ENCODE data around the gene SHC1.

The SHC1 gene, protein sequence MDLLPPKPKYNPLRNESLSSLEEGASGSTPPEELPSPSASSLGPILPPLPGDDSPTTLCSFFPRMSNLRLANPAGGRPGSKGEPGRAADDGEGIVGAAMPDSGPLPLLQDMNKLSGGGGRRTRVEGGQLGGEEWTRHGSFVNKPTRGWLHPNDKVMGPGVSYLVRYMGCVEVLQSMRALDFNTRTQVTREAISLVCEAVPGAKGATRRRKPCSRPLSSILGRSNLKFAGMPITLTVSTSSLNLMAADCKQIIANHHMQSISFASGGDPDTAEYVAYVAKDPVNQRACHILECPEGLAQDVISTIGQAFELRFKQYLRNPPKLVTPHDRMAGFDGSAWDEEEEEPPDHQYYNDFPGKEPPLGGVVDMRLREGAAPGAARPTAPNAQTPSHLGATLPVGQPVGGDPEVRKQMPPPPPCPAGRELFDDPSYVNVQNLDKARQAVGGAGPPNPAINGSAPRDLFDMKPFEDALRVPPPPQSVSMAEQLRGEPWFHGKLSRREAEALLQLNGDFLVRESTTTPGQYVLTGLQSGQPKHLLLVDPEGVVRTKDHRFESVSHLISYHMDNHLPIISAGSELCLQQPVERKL

DNA sequence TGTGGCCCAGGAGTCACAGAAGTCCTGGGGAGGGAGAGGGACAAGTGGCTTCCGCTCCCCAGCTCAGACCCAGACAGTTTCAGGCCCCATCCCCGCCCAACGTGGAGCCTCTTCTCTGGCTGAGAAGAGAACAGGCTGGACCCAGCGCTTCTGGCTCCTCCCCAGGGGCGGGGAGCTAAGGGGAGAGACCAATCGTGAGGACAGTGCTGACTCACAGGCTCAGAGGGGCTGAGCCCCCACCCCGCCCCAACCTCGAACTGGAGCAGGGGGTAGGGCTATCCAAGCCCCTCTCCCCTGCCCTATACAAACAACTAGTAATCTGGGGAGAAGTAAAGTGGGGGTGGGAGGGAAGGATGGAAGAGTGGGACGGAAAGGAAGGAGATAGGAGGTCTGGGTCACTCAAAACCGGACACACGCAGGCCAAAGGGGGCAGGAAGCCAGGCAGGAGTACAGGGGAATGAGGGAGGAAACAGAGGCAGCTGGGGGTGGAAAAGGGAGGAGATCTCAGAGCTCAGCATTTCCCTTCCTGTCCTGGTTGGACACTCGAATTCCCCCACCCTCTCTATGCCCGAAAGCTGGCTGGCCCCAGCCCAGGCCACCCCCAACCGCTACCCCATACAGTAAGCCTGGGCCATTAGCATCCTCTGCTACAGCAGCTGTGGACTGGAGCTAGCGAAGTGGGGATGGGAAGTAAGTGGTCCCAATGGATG is at the start of gene SHC1:
TSS of gene SHC1 (minus strand) at position 117 of the 710 bp plus-strand sequence. CDS start 221 bp downstream, outside the sequence.
- in situ Hi-C loops (cut with MboI; ENCODE audit: low sequenced_read_pairs), result no loop called here

DNA sequence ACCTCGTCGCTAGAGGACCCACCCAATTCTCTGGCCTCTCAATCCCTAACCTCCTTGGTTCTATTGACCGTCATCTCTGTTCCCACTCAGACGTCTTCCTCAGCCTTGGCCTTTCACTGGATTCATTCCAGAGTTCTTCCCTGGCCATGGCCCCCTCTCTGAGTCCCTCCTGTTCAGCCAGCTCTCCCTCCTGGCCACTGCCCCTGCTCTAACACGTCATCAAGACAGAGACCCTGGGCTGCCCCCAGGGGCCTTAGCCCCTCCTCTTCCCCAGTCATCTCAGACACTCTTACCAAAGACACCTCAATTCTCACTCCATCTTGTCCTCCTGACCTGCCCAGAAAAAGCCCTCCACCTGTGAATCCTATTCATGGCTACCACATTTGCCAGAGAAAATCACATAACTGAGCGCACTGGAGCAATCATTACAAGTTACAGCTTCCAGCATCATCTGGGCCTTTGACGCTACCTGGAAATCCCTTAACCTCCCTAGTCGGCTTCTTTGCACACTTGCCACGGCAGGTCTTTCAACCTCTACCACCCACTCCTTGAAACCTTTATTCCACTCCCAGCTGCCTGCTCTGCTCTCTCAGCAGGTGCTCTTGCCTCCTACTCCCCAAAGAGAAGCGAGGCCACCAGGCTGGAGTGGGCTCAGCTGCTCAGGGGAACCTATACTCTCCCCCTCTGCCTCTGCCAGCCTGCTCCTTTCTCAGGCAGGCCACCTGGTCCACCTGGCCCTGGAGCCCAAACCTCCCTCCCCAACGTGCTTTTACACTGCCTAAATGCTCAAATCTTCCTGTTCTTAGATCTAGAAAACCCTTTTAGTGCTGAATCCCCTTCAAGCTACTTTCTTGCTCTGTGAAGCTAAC is 49.1 kb upstream of the SHC1 start:
- in situ Hi-C loops (cut with MboI; ENCODE audit: low sequenced_read_pairs), result no loop called here

DNA sequence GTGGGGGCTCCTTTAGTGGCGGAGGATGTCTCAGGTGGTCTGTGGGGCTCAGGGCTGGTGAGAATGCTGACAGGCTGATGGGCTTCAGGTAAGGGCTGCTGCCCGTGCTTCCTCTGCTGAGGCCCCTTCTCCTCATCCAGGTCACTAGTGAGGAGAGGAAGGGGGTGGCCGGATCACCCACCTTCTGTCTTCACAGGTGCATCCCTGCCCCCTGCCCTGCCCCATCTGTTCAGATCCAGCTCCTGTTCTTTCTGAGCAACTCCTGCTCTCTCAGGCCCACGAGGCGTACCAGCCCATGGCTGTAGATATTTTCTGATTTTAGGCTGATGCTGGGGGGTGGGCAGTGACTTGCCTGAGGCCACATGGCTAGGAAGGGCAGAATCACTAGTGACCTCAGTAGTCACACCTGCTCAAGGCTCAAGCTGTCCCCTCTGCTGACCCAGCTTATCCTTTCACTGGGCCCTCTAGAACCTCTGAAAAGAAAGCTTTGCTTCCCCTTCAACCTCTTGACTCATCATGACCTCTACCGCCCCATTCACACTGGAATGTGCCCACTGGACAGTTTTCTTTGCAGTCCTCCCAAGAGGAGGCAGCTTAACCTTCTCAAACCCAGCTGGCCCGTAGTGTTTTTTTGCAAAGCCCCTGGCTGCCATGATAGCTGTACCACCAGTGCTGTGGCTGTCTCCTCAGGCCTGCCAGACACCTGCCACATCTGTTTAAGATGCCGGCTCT is 48.2 kb upstream of the SHC1 start:
- in situ Hi-C loops (cut with MboI; ENCODE audit: low sequenced_read_pairs), result no loop called here

DNA sequence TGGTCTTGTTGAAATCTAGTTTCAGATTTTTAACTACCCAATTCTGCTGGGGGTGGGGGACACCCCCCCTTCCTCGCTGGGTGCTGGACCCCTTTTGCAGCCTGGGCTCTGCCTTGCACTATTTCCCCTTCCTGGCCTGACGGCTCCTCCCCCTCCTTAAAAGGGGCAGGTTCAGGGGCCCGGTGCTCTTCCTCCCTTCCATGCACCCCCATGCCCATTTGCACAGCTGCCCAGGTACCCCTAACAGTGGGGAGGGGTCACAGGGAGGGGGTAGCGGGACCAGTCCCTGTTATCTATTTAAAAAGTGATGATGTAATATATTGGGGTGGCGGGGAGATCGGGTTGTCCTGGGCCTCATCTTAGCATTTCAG is 47.4 kb upstream of the SHC1 start:
- in situ Hi-C loops (cut with MboI; ENCODE audit: low sequenced_read_pairs), result no loop called here

DNA sequence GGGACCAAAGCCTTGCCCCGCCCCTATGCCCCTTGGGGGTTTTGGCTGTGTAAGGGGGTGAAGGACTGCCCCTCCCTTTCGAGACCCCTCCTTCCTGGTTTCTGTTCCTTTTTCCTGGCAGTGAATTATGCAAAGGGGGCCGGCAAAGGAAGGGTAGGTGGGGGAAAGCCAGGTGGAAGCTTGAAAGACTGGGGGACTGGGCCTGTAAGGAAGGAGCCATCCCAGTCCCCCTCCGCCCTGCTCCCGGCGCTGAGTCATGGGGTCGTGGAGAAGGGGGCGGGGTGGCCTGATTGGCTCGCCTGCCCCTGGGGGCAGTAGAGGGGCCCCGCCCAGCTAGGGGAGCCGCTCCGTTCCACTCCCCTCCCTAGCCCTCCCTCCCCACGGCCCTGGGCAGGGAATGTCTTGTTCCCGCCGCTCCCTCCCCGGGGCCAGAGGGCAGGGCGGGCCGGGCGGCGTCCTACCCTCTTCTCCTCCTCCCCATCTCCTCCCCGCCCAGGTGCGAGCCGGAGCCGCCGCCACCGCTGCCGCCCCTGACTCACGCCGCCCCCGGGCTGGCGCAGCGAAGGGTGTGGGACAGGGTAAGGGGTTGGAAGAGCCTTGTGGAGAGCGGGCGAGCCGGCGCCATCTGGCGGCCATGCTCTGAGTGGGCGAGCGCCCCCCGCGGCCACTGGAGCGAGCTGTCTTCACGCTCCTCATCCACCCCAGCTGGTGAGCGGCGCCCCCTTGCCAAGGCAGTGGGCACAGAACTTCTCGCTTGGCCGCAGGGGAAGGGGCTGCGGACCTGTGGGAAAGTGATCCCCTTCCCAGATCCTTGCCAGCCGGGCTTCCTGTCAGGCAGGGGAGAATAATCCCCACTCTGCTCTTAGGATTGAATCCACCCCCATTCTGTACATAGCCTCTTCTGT is 46.7 kb upstream of the SHC1 start:
- in situ Hi-C loops (cut with MboI; ENCODE audit: low sequenced_read_pairs), result no loop called here

DNA sequence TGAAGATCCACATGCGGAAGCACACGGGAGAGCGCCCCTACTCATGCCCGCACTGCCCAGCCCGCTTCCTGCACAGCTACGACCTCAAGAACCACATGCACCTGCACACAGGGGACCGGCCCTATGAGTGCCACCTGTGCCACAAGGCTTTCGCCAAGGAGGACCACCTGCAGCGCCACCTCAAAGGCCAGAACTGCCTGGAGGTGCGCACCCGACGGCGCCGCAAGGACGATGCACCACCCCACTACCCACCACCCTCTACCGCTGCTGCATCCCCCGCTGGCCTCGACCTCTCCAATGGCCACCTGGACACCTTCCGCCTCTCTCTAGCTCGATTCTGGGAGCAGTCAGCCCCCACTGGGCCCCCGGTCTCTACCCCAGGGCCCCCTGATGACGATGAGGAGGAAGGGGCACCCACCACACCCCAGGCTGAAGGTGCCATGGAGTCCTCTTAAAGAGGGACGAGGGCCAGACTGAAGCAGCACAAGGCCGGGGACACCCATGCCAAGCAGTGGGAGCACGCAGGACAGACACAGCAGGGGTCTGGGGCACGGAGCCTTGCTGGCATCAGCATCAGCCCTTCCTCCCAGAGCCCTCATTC is 45.8 kb upstream of the SHC1 start:
- in situ Hi-C loops (cut with MboI; ENCODE audit: low sequenced_read_pairs), result no loop called here

DNA sequence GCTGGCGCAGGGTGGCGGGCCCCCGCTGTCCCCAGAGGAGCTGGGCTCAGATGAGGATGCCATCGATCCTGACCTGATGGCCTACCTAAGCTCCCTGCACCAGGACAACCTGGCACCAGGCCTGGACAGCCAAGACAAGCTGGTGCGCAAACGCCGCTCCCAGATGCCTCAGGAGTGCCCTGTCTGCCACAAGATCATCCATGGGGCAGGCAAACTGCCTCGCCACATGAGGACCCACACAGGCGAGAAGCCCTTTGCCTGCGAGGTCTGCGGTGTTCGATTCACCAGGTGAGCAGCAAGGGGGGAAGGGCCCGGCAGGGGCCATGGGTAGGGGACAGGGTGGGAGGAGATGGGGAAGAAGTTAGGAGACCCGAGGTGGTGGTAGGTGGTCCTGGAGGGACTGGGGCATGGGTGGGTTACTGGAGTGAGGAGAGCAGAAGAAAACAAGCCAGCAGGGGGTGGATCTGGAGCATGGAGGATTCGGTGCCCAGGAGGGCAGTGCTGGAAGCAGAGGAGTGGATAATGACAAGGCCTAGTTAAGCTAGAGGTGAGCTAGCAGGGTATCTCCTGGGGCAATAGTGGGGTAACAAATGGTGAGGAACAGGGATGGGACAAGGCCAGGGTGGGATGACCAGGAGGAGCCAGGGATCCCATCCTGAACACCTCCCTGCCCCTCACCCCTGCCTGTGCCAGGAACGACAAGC is 45.1 kb upstream of the SHC1 start:
- in situ Hi-C loops (cut with MboI; ENCODE audit: low sequenced_read_pairs), result no loop called here

DNA sequence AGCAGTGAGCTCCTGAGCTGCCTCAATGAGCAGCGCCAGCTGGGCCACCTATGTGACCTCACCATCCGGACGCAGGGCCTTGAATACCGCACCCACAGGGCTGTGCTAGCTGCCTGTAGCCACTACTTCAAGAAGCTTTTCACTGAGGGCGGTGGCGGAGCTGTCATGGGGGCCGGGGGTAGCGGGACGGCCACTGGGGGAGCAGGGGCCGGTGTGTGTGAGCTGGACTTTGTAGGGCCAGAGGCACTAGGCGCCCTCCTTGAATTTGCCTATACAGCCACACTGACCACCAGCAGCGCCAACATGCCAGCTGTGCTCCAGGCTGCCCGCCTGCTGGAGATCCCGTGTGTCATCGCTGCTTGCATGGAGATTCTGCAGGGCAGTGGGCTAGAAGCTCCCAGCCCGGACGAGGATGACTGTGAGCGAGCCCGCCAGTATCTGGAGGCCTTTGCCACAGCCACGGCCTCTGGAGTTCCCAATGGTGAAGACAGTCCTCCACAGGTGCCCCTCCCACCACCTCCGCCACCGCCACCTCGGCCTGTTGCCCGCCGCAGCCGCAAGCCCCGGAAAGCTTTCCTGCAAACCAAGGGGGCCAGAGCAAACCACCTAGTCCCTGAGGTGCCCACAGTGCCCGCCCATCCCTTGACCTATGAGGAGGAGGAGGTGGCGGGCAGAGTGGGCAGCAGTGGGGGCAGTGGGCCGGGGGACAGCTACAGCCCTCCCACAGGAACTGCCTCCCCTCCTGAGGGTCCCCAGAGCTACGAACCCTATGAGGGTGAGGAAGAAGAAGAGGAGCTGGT is 44.4 kb upstream of the SHC1 start:
- in situ Hi-C loops (cut with MboI; ENCODE audit: low sequenced_read_pairs), result no loop called here

DNA sequence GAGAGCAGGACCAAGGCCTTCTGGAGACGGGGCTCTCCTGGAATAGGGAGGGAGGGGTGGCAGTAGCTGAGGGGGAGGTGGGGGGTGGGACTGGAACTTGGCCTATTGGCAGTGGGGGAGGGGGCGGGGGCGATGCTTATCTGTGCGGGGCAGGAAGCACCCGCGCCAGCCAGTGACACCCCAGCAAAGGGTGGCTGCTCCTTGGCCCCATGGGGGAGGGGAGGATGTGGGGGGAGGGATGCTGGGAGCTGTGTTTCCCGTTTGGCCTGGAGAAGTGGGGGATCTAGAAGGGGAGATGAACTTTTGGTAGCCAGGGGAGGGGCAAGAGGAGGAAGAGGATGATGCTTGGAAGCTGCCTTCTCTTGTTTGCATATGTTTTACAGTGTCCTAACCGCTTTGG is 43.1 kb upstream of the SHC1 start:
- in situ Hi-C loops (cut with MboI; ENCODE audit: low sequenced_read_pairs), result no loop called here

DNA sequence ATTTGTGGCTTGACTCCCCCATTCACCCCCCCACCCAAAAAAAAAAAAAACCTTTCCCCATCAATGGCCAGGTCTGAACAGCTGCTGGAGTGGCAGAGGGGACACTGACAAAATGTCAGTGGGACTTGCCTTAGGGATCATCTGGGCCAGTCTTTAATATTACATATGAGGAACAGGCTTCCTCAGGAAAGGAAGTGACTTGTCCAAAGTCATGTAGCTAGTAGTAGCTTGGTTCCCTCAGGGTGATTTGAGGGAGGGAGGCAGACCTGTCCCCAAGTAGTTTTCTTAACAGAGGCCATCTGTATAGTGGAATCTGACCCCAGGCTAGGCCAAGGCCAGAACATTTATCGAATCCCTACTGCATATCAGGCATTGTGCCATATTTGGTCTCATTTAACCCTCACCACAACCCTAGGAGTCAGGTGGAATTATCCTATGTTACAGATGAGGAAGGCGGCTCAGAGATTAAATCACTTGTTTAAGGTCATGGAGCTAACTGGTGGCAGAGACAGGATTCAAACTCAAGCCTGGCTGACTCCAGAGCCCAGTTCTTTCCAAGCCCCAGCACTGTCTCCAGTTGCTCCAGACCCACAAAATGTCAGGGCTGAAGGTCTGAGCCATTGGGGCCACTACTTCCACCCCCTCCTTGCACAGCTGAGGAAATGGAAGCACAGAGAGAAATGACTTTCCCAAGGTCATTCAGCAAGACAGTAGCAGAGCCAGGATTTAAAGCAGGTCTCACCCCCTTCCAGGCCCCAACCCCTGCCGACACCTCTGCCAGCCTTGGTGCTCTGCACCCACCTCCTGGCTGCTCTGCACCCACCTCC is 42.4 kb upstream of the SHC1 start:
- in situ Hi-C loops (cut with MboI; ENCODE audit: low sequenced_read_pairs), result no loop called here

DNA sequence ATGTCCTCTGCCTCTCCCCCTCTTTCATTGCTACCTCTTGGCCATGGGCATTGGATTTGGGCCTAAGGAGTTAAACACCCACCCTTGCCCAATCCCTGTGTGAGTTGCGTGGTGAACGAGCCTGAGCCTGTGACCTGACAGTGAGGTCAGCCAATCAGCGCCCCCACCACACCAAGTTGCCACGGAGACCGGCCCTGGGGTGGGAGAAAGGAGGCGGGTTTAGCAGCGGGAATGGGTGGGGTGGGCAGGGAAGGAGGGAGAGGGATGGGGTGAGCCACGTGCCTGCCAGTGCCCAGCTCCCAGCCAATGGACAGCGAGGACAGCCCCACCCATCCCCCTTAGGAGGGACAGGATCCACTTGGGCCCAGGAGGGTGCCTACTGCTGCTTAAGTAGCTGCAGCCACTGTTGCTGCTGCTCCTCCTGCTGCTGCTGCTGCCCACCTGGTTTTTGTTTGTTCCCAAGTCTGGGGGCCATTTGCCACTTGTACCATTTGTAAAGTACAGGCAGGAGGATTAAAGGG is 41.5 kb upstream of the SHC1 start:
- in situ Hi-C loops (cut with MboI; ENCODE audit: low sequenced_read_pairs), result no loop called here

DNA sequence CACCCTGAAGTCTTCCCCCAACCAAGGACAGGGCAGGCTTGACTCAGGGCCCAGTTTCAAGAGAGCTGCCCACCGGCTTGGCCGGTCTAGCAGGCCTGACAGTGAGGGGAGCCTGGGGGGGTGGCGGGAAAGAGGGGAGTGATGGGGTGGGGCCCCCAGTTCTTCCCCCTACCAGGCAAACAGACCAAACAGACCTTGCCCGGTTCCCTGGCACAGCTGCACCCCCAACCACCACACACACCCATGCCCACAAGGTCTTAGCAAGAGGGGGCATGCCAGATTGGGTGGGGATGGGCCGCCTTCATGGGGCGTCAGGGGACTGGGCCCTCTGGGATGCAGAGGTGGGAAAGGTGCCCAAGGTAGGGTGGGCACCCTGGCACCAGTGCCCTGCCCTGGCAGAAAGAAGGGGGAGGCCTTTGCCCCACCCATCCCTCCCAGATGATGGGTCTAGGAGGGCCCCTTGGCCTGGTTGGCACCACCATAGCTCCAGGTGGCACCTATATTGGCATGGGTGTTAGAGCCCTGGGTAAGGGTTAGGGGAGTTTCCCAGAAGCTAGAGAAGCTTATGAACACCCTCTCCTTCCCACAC is 41.0 kb upstream of the SHC1 start:
- in situ Hi-C loops (cut with MboI; ENCODE audit: low sequenced_read_pairs), result no loop called here

DNA sequence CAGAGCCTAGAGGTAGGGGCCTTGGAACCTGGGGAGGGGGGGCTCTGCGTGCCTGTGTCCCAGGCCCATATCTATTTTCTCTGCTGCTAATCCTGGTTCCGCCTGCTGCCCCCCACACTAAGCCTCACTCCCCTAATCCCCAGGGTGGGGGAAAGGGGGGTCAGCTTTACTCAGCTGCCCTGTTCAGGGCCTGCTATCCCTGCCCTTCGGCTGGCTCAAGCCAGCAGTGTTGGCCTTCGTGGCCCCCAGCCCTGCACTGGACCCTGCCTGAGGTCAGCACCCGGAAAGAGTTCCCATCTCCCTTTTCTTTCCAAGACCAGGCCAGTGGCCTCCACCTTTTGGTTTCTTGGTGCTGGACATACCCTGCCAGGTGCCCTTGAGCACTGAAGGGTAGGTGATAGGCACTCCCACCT is 40.5 kb upstream of the SHC1 start:
- in situ Hi-C loops (cut with MboI; ENCODE audit: low sequenced_read_pairs), result no loop called here

DNA sequence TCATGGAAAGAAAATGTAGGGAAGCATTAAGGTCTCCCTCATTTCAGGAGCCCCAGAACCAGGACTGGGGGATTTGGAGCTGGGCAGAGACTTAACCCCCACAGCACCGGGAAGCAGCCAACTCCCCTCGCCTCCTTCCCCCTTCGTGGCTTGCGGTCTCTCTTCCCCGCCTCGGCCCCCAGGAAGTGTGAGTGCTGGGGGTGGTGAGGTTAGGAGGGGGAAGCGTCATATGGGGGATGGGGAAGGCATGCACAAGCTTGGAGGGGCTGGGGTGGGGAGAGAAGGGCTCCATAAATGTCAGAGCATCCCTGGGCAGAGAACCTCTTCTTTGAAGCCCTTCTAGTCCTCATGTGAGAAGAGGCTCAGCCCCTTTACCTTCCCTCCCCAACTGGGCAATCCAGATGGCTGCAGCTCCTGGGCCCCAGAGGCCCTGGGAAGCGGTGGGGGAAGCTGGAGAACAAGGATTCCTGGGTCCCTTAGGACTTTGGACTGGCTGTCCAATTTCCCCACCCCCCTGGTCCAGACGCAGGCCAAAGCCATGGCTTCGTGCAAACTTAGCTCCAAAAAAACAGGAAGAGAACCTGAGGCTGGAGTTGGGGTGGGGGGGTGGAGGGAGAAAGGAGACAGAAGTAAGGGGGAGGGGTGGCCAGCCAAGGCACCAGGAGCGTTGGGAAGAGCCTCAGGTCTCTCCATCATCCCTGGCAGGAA is 39.8 kb upstream of the SHC1 start:
- in situ Hi-C loops (cut with MboI; ENCODE audit: low sequenced_read_pairs), result no loop called here

DNA sequence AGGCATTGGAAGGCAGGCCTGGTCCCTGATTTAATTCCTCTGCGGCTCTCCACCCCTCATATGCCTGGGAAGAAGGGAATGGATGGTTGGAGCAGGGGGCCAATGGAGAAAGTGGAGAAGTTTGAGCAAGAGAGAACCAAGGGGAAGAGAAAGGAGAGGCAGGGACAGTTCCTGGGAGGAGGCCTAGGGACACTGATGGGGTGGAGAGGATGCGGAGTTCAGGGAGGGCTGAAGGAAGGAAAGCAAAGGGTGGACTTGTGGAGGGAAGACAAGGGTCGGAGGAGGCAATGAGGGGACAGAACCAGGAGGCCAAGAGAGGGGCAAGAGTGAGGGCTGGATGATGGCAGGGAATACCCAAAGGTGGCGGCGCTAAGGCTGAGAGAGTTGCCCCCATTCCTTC is 39.2 kb upstream of the SHC1 start:
- in situ Hi-C loops (cut with MboI; ENCODE audit: low sequenced_read_pairs), result no loop called here
